ENCODE data around the gene ACBD7. TPM values are rescaled to one million over a fixed set of nuclear protein-coding genes. Genes with fewer than 3 reads are reported as not detected.

Gene ACBD7
- total and polyA plus RNA-seq, 9 of the 15 experiments (the other 6 are each of a cell fraction or from before 2014, with no cell fraction given): 0.21 to 3.2 (median 0.84) TPM

DNA sequence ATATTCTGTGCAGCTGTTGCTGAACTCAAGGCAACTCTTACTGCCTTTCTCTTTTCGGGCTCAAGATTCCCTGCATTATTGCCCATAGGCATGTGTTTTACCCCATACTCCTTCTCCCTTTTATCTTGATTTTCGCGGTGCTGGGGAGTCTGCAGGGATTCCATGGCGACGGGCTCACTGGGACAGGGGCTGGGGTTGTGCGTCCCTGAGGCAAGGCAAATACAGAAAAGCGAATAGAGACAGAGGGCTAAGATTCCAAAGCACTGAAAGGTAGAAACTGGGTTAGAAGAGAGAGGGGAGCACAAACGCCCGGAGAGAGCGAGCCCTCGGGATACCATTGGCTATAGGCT, 8.1 kb upstream of the ACBD7 start (continued):
- peak; percentile 38 for TF ChIP-seq NFYB (IDR thresholded peaks at IDR 0.05; ENCODE audit: extremely low read depth, insufficient read length)

- intact Hi-C loops (cut with micrococcal nuclease): no loop called here
- TF ChIP-seq, protein P1, sequence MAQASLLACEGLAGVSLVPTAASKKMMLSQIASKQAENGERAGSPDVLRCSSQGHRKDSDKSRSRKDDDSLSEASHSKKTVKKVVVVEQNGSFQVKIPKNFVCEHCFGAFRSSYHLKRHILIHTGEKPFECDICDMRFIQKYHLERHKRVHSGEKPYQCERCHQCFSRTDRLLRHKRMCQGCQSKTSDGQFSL (CRISPR knock-in tag; IDR thresholded peaks at IDR 0.05): no peak
- TF ChIP-seq, protein P1 (tag; IDR thresholded peaks at IDR 0.05): no peak
- no peak for TF ChIP-seq LCOR (CRISPR knock-in tag; IDR thresholded peaks at IDR 0.05)
- TF ChIP-seq, protein P2, sequence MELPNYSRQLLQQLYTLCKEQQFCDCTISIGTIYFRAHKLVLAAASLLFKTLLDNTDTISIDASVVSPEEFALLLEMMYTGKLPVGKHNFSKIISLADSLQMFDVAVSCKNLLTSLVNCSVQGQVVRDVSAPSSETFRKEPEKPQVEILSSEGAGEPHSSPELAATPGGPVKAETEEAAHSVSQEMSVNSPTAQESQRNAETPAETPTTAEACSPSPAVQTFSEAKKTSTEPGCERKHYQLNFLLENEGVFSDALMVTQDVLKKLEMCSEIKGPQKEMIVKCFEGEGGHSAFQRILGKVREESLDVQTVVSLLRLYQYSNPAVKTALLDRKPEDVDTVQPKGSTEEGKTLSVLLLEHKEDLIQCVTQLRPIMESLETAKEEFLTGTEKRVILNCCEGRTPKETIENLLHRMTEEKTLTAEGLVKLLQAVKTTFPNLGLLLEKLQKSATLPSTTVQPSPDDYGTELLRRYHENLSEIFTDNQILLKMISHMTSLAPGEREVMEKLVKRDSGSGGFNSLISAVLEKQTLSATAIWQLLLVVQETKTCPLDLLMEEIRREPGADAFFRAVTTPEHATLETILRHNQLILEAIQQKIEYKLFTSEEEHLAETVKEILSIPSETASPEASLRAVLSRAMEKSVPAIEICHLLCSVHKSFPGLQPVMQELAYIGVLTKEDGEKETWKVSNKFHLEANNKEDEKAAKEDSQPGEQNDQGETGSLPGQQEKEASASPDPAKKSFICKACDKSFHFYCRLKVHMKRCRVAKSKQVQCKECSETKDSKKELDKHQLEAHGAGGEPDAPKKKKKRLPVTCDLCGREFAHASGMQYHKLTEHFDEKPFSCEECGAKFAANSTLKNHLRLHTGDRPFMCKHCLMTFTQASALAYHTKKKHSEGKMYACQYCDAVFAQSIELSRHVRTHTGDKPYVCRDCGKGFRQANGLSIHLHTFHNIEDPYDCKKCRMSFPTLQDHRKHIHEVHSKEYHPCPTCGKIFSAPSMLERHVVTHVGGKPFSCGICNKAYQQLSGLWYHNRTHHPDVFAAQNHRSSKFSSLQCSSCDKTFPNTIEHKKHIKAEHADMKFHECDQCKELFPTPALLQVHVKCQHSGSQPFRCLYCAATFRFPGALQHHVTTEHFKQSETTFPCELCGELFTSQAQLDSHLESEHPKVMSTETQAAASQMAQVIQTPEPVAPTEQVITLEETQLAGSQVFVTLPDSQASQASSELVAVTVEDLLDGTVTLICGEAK (IDR thresholded peaks at IDR 0.05): peak; percentile 91
- TF ChIP-seq, protein P2 (CRISPR knock-in tag; IDR thresholded peaks at IDR 0.05): peak; percentile 95
- peak; percentile 98 for TF ChIP-seq ZNF384 (IDR thresholded peaks at IDR 0.05; ENCODE audit: low read depth, low read length)
- no peak for TF ChIP-seq ATF3 (IDR thresholded peaks at IDR 0.05)
- no peak for TF ChIP-seq ATF3 (CRISPR knock-in tag; conservative IDR thresholded peaks at IDR 0.05)
These were observed 4.4 kb upstream of the ACBD7 start for GRCh38 chr10:15092855-15093408.

More at GRCh38 chr10:15092855-15093408, 4.4 kb upstream of the ACBD7 start:
- Histone ChIP-seq H4K20me1 (replicated peaks; ENCODE audit: control insufficient read depth, insufficient read depth, low read length) (no peaks in the 10 kb centered on the region), H3K4me1 (replicated peaks in 1 of 2; ENCODE audit: control insufficient read depth in 2 of 2, insufficient read depth in 2 of 2, low read length in 2 of 2) (peaks cover 0 to 15% of the 10 kb centered on the region in 2 experiments; a peak in 3 of 5 replicates), H2AFZ (ENCODE audit: low read depth, low read length) (no peak overlapping the region), H3K27ac (ENCODE audit: extremely low read depth, low read depth, low read length) (no peak overlapping the region), H3K9ac (ENCODE audit: insufficient read depth in 1 of 2, low read depth in 2 of 2, low read length in 2 of 2) (no peak overlapping the region), H3K9me1 (ENCODE audit: control insufficient read depth, insufficient read depth, low read length) (no peaks in the 10 kb centered on the region), H3K4me2 (ENCODE audit: insufficient read depth, low read length) (no peak overlapping the region), H3K36me3 (ENCODE audit: control insufficient read depth, insufficient read depth, low read length) (no peaks in the 10 kb centered on the region), H3K4me3 (no peak overlapping the region), H3K79me2 (ENCODE audit: control insufficient read depth, insufficient read depth, low read length) (peaks cover 7% of the 10 kb centered on the region), H3K9me3 (replicated peaks; ENCODE audit: control insufficient read depth, insufficient read depth, low read depth, low read length) (0 out of 2 replicates have a peak, but pooled peaks cover 1% of the 10 kb centered on the region), H3K27me3 (ENCODE audit: control insufficient read depth in 2 of 2, insufficient read depth in 2 of 2, low read length in 2 of 2) (peaks cover 8 to 12% of the 10 kb centered on the region in 2 experiments; a peak in 2 of 5 replicates)
- DNase-seq (ENCODE audit: extremely low read depth in 1 of 4, low spot score in 3 of 4) (no peak), ATAC-seq (no peak), FAIRE-seq (no peak)
- CTCF ChIA-PET (ENCODE audit: low intra/inter-chr PET ratio): no interaction called here
- 32% methylated on average over 10 of the region's 16 CpGs for WGBS (ENCODE audit: insufficient coverage, low coverage, missing lambda C conversion rate)
- POLR2A ChIA-PET: interaction anchor here (1.1 kb wide), 1 partner anchor 37 kb away, joined by 3 read pairs; no protein-coding TSS in a partner anchor
- no TSS peak for BruUV-seq (replicated peaks)
- in situ Hi-C loops (cut with MboI): no loop called here
